Esophagus squamous epithelium (tissue), 4 donors: ENCODE data around the gene GNB3.

Experiments
- POLR2A ChIP-seq, 4 donors: fragments of 450-650 bp; IDR thresholded peaks; one replicate each; pipeline ENCODE4 v1.6.1; 2017; ENCODE audit warnings: antibody characterized with exemption in 4 of 4, mild to moderate bottlenecking in 4 of 4, moderate library complexity in 3 of 4
- TF ChIP-seq, protein P1 (sequence below), 6 experiments: fragments of 450-650 bp in 4 of 6; fragments of 200-600 bp in 2 of 6; sonication (generic) in 2 of 6; IDR thresholded peaks; one replicate each; pipeline ENCODE4 v1.5.1; 2016 to 2019; ENCODE audit warnings: antibody characterized with exemption in 6 of 6, mild to moderate bottlenecking in 4 of 6, moderate library complexity in 4 of 6

DNA sequence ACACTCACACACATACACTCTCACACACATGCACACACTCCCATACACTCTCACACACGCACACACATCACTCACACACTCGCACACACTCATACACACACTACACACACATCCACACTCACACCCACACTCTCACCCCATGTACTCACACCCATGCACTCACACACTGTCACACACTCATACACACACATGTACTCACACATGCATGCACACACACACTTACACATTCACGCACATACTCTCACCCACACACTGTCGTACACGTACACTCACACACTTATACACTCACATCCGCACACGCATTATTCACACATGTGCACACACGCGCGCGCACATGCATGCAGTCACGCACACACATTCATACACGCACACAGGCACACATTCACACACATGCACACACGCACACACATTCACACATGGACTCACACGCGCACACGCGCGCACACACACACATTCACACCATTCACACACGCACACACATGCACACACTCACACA lies 23.0 kb upstream of the GNB3 start:
- TF ChIP-seq, protein P1, sequence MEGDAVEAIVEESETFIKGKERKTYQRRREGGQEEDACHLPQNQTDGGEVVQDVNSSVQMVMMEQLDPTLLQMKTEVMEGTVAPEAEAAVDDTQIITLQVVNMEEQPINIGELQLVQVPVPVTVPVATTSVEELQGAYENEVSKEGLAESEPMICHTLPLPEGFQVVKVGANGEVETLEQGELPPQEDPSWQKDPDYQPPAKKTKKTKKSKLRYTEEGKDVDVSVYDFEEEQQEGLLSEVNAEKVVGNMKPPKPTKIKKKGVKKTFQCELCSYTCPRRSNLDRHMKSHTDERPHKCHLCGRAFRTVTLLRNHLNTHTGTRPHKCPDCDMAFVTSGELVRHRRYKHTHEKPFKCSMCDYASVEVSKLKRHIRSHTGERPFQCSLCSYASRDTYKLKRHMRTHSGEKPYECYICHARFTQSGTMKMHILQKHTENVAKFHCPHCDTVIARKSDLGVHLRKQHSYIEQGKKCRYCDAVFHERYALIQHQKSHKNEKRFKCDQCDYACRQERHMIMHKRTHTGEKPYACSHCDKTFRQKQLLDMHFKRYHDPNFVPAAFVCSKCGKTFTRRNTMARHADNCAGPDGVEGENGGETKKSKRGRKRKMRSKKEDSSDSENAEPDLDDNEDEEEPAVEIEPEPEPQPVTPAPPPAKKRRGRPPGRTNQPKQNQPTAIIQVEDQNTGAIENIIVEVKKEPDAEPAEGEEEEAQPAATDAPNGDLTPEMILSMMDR (IDR thresholded peaks at IDR 0.05), result no peak
- no peak for TF ChIP-seq POLR2A (IDR thresholded peaks at IDR 0.05)
